Keratinocyte (primary cell): ENCODE measurements around the gene TBCE. TPM values are rescaled to one million over a fixed set of nuclear protein-coding genes. Genes with fewer than 3 reads are reported as not detected.

Source experiments
- DNase-seq: peaks from one replicate; pipeline ENCODE4 v3.0.0-alpha.2; 2011; ENCODE audit warnings: low read depth, missing footprints, low spot score
- FAIRE-seq: peaks from 2 replicates; lab custom pipeline; 2011; peaks lifted over from hg19 to GRCh38; lab: Jason Lieb, UNC
- H2AFZ ChIP-seq: 2 replicates; pipeline ENCODE4 v1.6.0; 2012; ENCODE audit warnings: low read length, control low read depth, inconsistent platforms; ENCODE audit not compliant: control insufficient read depth
- H3K27ac ChIP-seq: 2 replicates; pipeline ENCODE4 v1.5.1; 2011; ENCODE audit warnings: low read length; ENCODE audit not compliant: control insufficient read depth, insufficient read depth
- H3K27me3 ChIP-seq: 3 replicates; pipeline ENCODE4 v1.6.0; 2011; ENCODE audit warnings: low read length; ENCODE audit not compliant: control insufficient read depth, insufficient read depth; ENCODE audit errors: extremely low read depth
- H3K36me3 ChIP-seq, 2 experiments: 2 replicates in 1 of 2; 3 replicates in 1 of 2; pipeline ENCODE4 v1.5.1; 2011; ENCODE audit warnings: low read length in 2 of 2, mild to moderate bottlenecking in 1 of 2; ENCODE audit not compliant: control insufficient read depth in 2 of 2, insufficient read depth in 2 of 2; ENCODE audit errors: extremely low read depth in 1 of 2
- H3K4me1 ChIP-seq: 3 replicates; pipeline ENCODE4 v1.5.1; 2011; ENCODE audit warnings: low read length; ENCODE audit not compliant: control insufficient read depth, insufficient read depth; ENCODE audit errors: extremely low read depth
- H3K4me2 ChIP-seq: 3 replicates; pipeline ENCODE4 v1.6.0; 2011; ENCODE audit warnings: low read depth, low read length; ENCODE audit not compliant: control insufficient read depth, insufficient read depth; ENCODE audit errors: extremely low read depth
- H3K4me3 ChIP-seq, 3 experiments: fragments of 200-600 bp in 1 of 3; sonication (generic) in 1 of 3; 2 replicates in 2 of 3; 3 replicates in 1 of 3; pipeline ENCODE4 v1.5.1; 2011 to 2016; ENCODE audit warnings: low read length in 3 of 3, mild to moderate bottlenecking in 3 of 3, control low read depth in 2 of 3, inconsistent platforms in 1 of 3, low read depth in 1 of 3, mixed read lengths in 1 of 3, mixed run types in 1 of 3, moderate library complexity in 1 of 3; ENCODE audit not compliant: control insufficient read depth in 2 of 3, insufficient read depth in 2 of 3; ENCODE audit errors: extremely low read depth in 1 of 3
- H3K79me2 ChIP-seq: 2 replicates; pipeline ENCODE4 v1.6.0; 2012; ENCODE audit warnings: low read length; ENCODE audit not compliant: control insufficient read depth, insufficient read depth
- H3K9ac ChIP-seq: 3 replicates; pipeline ENCODE4 v1.6.0; 2011; ENCODE audit warnings: low read length; ENCODE audit not compliant: control insufficient read depth, insufficient read depth; ENCODE audit errors: extremely low read depth
- H3K9me1 ChIP-seq: 3 replicates; pipeline ENCODE4 v1.6.0; 2011; ENCODE audit warnings: low read length; ENCODE audit not compliant: control insufficient read depth, insufficient read depth; ENCODE audit errors: extremely low read depth
- H3K9me3 ChIP-seq: 2 replicates; pipeline ENCODE4 v1.5.1; 2012; ENCODE audit warnings: low read depth, low read length; ENCODE audit not compliant: control insufficient read depth
- H4K20me1 ChIP-seq: 3 replicates; pipeline ENCODE4 v1.6.0; 2011; ENCODE audit warnings: low read length; ENCODE audit not compliant: control insufficient read depth, insufficient read depth; ENCODE audit errors: extremely low read depth
- EZH2 ChIP-seq: IDR thresholded peaks from one replicate; pipeline ENCODE4 v1.6.1; 2012; ENCODE audit warnings: inconsistent platforms, mild to moderate bottlenecking, low read length, moderate library complexity
- dilution Hi-C: fragments of 300-500 bp; cut with MboI; formaldehyde crosslinking; loops from one replicate; pipeline ENCODE4 v1.7.0; 2020; ENCODE audit warnings: low sequenced_read_pairs; ENCODE audit not compliant: extremely low pct_ligation_motif_present
- polyA plus RNA-seq, 5 experiments: library from polyadenylated mRNA; depleted of rRNA in 3 of 5; stranded (reverse) in 3 of 5; stranded (forward) in 1 of 5; unstranded in 1 of 5; fragments of >200 nt; gene quantifications; 1 replicate in 1 of 5; 2 replicates in 3 of 5; 3 replicates in 1 of 5; pipeline versions ENCODE4 v1.2.1 to v1.2.3, GENCODE V29; 2011 to 2012; ENCODE audit warnings: missing spikeins in 2 of 5, low read depth in 1 of 5, low replicate concordance in 1 of 5
- TF ChIP-seq, protein P1 (sequence below), 3 experiments: IDR thresholded peaks in 1 of 3; conservative IDR thresholded peaks in 1 of 3; optimal IDR thresholded peaks in 1 of 3; 2 replicates in 2 of 3; 3 replicates in 1 of 3; pipeline versions ENCODE3 to v1.5.1; 2011; ENCODE audit warnings: low read length in 3 of 3, mild to moderate bottlenecking in 3 of 3, moderate library complexity in 2 of 3, control low read depth in 1 of 3, inconsistent platforms in 1 of 3; ENCODE audit not compliant: insufficient read depth in 2 of 3; ENCODE audit errors: extremely low read depth in 1 of 3

The TBCE gene
- polyA plus RNA-seq, 1 donor (not counting 4 experiments of a cell fraction or from before 2014, with no cell fraction given): 27.5 TPM

DNA sequence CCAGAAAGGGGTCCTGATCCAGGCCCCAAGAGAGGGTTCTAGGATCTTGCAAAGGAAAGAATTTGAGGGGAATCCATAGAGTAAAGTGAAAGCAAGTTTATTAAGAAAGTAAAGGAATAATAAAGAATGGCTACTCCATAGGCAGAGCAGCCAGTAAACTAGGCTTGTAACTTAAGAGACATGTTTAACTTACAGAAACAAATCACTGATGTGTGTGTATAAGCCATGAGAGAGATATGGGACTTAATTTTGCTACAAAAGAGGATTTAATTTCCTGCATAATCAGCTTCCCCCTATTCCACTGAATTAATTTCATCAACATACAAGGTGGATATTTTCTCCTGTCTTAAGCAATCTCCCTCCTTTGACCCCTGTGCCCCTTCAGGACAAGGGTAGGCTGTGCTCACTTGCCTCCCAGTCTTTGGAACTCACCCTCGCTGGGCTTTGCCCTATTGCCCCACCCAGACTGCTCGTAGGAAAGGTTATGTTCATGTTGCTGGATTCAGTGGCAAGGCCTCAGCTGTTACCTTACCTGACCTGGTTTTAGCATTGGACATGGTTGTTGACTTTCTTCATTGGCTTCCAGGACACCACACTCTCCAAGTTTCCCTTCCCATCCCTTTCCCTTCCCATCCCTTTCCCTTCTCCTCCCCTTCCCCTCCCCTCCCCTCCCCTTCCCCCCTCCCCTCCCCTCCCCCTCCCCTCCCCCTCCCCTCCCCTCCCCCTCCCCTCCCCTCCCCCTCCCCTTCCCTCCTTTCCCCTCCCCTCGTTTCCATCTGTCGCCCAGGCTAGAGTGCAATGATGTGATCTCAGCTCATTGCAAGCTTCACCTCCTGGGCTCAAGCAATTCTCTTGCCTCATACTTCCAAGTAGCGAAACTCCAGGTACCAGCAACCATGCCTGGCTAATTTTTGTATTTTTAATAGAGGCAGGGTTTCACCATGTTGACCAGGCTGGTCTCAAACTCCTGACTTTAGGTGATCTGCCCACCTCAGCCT is 44.6 kb downstream of the TBCE start:
- H3K4me2 ChIP-seq: no peak overlapping the region
- H3K36me3 ChIP-seq: no peaks in the 10 kb centered on the region
- H4K20me1 ChIP-seq: no peaks in the 10 kb centered on the region
- no peaks in the 10 kb centered on the region for H3K27me3 ChIP-seq
- peaks cover 6% of the 10 kb centered on the region for H3K4me1 ChIP-seq
- TF ChIP-seq, protein P1, sequence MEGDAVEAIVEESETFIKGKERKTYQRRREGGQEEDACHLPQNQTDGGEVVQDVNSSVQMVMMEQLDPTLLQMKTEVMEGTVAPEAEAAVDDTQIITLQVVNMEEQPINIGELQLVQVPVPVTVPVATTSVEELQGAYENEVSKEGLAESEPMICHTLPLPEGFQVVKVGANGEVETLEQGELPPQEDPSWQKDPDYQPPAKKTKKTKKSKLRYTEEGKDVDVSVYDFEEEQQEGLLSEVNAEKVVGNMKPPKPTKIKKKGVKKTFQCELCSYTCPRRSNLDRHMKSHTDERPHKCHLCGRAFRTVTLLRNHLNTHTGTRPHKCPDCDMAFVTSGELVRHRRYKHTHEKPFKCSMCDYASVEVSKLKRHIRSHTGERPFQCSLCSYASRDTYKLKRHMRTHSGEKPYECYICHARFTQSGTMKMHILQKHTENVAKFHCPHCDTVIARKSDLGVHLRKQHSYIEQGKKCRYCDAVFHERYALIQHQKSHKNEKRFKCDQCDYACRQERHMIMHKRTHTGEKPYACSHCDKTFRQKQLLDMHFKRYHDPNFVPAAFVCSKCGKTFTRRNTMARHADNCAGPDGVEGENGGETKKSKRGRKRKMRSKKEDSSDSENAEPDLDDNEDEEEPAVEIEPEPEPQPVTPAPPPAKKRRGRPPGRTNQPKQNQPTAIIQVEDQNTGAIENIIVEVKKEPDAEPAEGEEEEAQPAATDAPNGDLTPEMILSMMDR (optimal IDR thresholded peaks at IDR 0.05 in 1 of 3, IDR thresholded peaks at IDR 0.05 in 1 of 3, conservative IDR thresholded peaks at IDR 0.05 in 1 of 3; ENCODE audit: extremely low read depth in 1 of 3, insufficient read depth in 2 of 3, low read length in 3 of 3): no peak
- TF ChIP-seq EZH2: no peak
- no peak overlapping the region for H3K9ac ChIP-seq
- FAIRE-seq: no peak
- no peak overlapping the region for H3K4me3 ChIP-seq
- H3K27ac ChIP-seq: no peak overlapping the region
- peaks cover 1% of the 10 kb centered on the region for H3K79me2 ChIP-seq
- H3K9me3 ChIP-seq: no peaks in the 10 kb centered on the region
- dilution Hi-C loops: no loop called here
- no peak overlapping the region for H2AFZ ChIP-seq
- DNase-seq: no peak
- H3K9me1 ChIP-seq: no peaks in the 10 kb centered on the region

- FAIRE-seq (peak; percentile 52), DNase-seq (no peak)
- H3K4me2 ChIP-seq: no peak overlapping the region
- H2AFZ ChIP-seq: no peak overlapping the region
- TF ChIP-seq EZH2: no peak
- TF ChIP-seq, protein P1 (optimal IDR thresholded peaks at IDR 0.05 in 1 of 3, IDR thresholded peaks at IDR 0.05 in 1 of 3, conservative IDR thresholded peaks at IDR 0.05 in 1 of 3; ENCODE audit: extremely low read depth in 1 of 3, insufficient read depth in 2 of 3, low read length in 3 of 3): peak; percentile 67 to 81 (median 76)
- H3K9me3 ChIP-seq: no peaks in the 10 kb centered on the region
- H4K20me1 ChIP-seq: no peaks in the 10 kb centered on the region
- no peaks in the 10 kb centered on the region for H3K9me1 ChIP-seq
- H3K9ac ChIP-seq: no peak overlapping the region
- H3K4me3 ChIP-seq: no peak overlapping the region
- dilution Hi-C loops: no loop called here
- H3K79me2 ChIP-seq: peaks cover 1% of the 10 kb centered on the region
- peaks cover 4% of the 10 kb centered on the region for H3K4me1 ChIP-seq
- no peaks in the 10 kb centered on the region for H3K27me3 ChIP-seq
- no peaks in the 10 kb centered on the region for H3K36me3 ChIP-seq
- no peak overlapping the region for H3K27ac ChIP-seq
These were observed 48.0 kb downstream of the TBCE start for GRCh38 chr1:235415008-235415904.
